HG02973 (cell line): ENCODE measurements around the gene SPART.

ENCODE experiments used
- ATAC-seq: cut with Tn5 transposase; IDR thresholded peaks from one replicate; pipeline ENCODE4 v1.9.1; 2021; ENCODE audit warnings: moderate library complexity; ENCODE audit not compliant: unreplicated experiment

Gene SPART

GRCh38 chr13:36346222-36347083 lies at the start of gene SPART:
SPART (minus strand) TSS chr13:36346394; CDS start chr13:36335830, 10,564 bp downstream.
- peak; percentile 91 for ATAC-seq

- ATAC-seq = no peak
These were observed 49.1 kb upstream of the SPART start for GRCh38 chr13:36395280-36395679.

- no peak for ATAC-seq
These were observed 39.3 kb upstream of the SPART start for GRCh38 chr13:36385489-36385888.

GRCh38 chr13:36382030-36382429 lies 35.8 kb upstream of the SPART start:
- ATAC-seq = no peak

GRCh38 chr13:36377826-36378468 lies 31.8 kb upstream of the SPART start:
- no peak for ATAC-seq

GRCh38 chr13:36374063-36374462 lies 27.9 kb upstream of the SPART start:
- no peak for ATAC-seq

GRCh38 chr13:36371185-36371584 lies 25.0 kb upstream of the SPART start:
- ATAC-seq = no peak

GRCh38 chr13:36370108-36370429 lies 23.9 kb upstream of the SPART start:
- no peak for ATAC-seq

GRCh38 chr13:36369268-36370107 lies 23.3 kb upstream of the SPART start:
- ATAC-seq = no peak

GRCh38 chr13:36366031-36366430 lies 19.8 kb upstream of the SPART start:
- no peak for ATAC-seq

GRCh38 chr13:36363366-36363863 lies 17.2 kb upstream of the SPART start:
- no peak for ATAC-seq

GRCh38 chr13:36362914-36363313 lies 16.7 kb upstream of the SPART start:
- ATAC-seq = no peak

- no peak for ATAC-seq
These were observed 16.1 kb upstream of the SPART start for GRCh38 chr13:36362251-36362650.

- ATAC-seq = no peak
These were observed 14.7 kb upstream of the SPART start for GRCh38 chr13:36360903-36361302.

GRCh38 chr13:36359301-36359950 lies 13.2 kb upstream of the SPART start:
- ATAC-seq = no peak

GRCh38 chr13:36358175-36358718 lies 12.1 kb upstream of the SPART start:
- ATAC-seq = no peak

GRCh38 chr13:36357692-36358091 lies 11.5 kb upstream of the SPART start:
- ATAC-seq = no peak

GRCh38 chr13:36357231-36357630 lies 11.0 kb upstream of the SPART start:
- no peak for ATAC-seq

- ATAC-seq = no peak
These were observed 9.9 kb upstream of the SPART start for GRCh38 chr13:36356058-36356457.

GRCh38 chr13:36355632-36356031 lies 9.4 kb upstream of the SPART start:
- no peak for ATAC-seq
